Mesodermal cell (in vitro differentiated cells): ENCODE measurements around the gene CNIH3.
A peak's percentile ranks its signal among the peaks of the same experiment; 100 is the strongest.

Experiments
- H3K27ac ChIP-seq: 2 replicates; pipeline ENCODE4 v1.7.0; 2013; ENCODE audit warnings: mild to moderate bottlenecking, low read depth, low read length, moderate library complexity; ENCODE audit not compliant: severe bottlenecking
- H3K36me3 ChIP-seq: 2 replicates; pipeline ENCODE4 v1.7.1; 2013; ENCODE audit warnings: mild to moderate bottlenecking, low read length, moderate library complexity; ENCODE audit not compliant: control insufficient read depth, insufficient read depth
- H3K4me1 ChIP-seq: one replicate; pipeline ENCODE4 v1.7.1; 2013; ENCODE audit warnings: mild to moderate bottlenecking, low read length; ENCODE audit not compliant: insufficient read depth, control insufficient read depth, poor library complexity, severe bottlenecking
- H3K4me3 ChIP-seq: 2 replicates; pipeline ENCODE4 v1.7.0; 2013; ENCODE audit warnings: low read length, control low read depth, mild to moderate bottlenecking; ENCODE audit not compliant: insufficient read depth, poor library complexity, severe bottlenecking; ENCODE audit errors: extremely low read depth
- H3K9me3 ChIP-seq: 2 replicates; pipeline ENCODE4 v1.7.1; 2013; ENCODE audit warnings: mild to moderate bottlenecking, low read length, moderate library complexity; ENCODE audit not compliant: control insufficient read depth
- WGBS, 2 experiments: methylation state at CpG; one replicate each; pipeline ENCODE4 v1.1.5; 2013; ENCODE audit warnings: missing lambda C conversion rate in 2 of 2; ENCODE audit not compliant: insufficient coverage in 2 of 2; 5-methylcytosine and 5-hydroxymethylcytosine counted together

The CNIH3 gene

DNA sequence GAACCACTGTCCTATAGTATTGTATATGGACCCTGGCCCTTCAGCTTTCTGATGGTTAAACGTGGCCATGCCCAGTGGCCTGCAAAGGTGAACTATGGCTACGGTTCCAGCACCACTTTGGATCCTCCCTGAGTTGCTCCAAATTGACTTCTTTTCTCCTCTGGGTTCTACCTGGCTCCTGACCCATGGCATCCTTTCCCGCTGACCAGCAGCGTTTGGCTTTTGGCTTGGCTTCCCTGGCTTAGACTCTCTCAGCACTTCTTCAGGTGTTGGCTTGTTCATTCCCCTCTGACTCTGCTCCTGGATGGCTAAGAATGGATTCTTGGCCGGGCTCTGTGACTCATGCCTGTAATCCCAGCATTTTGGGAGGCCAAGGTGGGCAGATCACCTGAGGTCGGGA is 152.9 kb downstream of the CNIH3 start:
- H3K9me3 ChIP-seq, result no peaks in the 10 kb centered on the region
- H3K4me3 ChIP-seq, result no peak overlapping the region
- 93 to 97% methylated on average over 5 to 6 of the region's 6 CpGs for WGBS, 2 experiments
- H3K4me1 ChIP-seq, result peaks cover 8% of the 10 kb centered on the region
- no peak overlapping the region for H3K27ac ChIP-seq
- no peaks in the 10 kb centered on the region for H3K36me3 ChIP-seq

DNA sequence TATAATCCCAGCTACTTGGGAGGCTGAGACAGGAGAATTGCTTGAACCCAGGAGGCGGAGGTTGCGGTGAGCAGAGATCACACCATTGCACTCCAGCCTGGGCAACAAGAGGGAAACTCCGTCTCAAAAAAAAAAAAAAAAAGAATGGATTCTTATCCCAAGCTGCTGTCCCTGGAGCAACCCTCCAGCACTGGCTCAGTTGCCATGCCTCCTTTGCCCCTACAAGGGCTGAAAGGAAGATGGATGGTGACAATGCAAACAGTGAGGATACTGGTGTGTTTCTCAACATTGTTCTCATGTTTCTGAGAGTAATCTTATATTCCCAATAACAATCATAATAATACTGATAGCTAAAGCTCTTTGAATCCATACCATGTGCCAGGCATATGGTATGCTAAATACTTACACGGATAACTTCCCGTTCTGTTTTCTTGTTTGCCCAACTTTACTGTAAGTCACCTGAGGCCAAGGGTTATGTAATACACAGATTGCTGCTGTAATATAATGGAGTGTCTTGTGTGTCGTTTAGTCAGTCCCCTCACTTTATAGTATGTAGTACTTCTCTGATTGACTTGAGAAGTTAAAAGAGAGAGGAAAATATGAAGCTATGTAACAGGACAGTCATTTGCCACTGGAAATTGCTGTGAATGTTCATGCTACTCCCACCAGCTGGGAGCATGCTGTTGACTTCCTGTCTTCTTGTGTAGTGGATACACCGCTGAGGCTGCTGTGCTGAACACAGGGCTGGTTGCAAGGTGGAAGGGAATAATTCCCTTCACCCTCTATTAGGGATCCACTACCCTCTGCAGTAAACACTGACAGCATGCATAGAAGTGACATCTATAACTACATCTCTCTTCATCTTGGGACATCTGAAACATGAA is 153.6 kb downstream of the CNIH3 start:
- H3K27ac ChIP-seq, result peak overlapping the region; percentile 79
- WGBS, 2 experiments, result 96 to 100% methylated on average over 1 to 5 of the region's 7 CpGs
- no peaks in the 10 kb centered on the region for H3K9me3 ChIP-seq
- H3K4me1 ChIP-seq, result peaks cover 8% of the 10 kb centered on the region
- no peaks in the 10 kb centered on the region for H3K36me3 ChIP-seq
- H3K4me3 ChIP-seq, result no peak overlapping the region

DNA sequence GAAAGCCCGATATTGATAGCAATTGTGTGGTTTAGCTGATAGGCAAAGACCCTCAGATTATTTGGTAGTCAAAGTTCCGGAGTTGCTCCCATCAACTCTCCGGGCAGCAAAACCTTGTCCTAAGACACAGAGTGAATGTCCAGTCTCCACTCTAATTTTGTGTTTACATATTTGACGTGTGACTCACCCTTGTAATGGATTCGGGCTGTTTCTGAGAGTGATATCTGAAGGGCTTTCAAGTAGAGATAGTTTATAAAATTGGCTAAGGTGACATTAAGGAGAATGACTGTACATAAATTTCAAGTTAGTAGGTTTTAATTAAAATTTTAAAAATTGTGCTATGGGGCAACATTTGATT is 154.2 kb downstream of the CNIH3 start:
- WGBS, 2 experiments, result 79 to 87% methylated on average over 3 to 4 of the region's 5 CpGs
- no peaks in the 10 kb centered on the region for H3K9me3 ChIP-seq
- no peak overlapping the region for H3K4me3 ChIP-seq

DNA sequence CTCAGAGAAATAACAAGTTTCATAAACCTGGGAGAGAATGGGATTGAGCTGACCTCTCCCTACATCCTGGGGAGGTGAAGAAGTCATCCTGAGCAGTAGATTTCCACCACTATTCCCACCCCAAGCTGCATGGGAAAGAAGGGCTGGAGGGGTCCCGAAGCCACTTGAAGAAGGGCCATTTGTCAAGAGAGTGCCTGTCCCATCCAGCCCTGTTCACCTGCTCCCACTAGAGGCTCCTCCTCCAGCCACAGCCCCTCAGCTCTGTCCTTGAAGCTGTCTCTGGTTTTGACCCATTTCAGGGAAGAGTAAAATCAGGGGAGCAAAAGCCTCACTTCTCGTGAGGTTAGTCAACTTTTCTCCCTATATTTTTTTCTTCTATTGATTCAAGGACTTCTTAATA is 157.5 kb downstream of the CNIH3 start:
- H3K27ac ChIP-seq, result no peak overlapping the region
- H3K36me3 ChIP-seq, result no peaks in the 10 kb centered on the region
- 94% methylated on average over 2 of the region's 2 CpGs; no CpG with 5 or more reads in 1 of the 2 experiments for WGBS, 2 experiments
- H3K4me3 ChIP-seq, result no peak overlapping the region
- H3K4me1 ChIP-seq, result peaks cover 8% of the 10 kb centered on the region
- no peaks in the 10 kb centered on the region for H3K9me3 ChIP-seq

More for the DNA sequence above, 154.2 kb downstream of the CNIH3 start:
- Histone ChIP-seq H3K36me3 (no peaks in the 10 kb centered on the region), H3K4me1 (peaks cover 8% of the 10 kb centered on the region), H3K27ac (peak overlapping the region; percentile 79)

DNA sequence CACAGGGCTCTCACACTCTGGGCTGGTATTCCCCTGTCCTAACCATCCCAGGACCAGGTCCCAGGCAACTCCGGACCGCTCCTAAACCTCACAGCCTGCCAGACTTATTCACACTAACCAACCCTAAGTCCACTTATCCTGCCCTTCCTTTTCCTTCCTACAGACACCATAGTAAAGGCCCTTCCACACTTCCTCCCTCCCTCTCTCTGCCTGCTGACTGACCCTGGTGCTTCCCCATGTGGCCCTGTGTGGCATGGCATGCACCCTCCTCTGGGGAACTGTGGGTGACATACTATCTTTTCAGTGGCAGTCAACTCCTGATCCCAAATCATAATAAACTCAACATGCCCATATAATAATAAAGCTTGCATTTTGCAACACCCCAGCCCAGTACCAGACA is 158.3 kb downstream of the CNIH3 start:
- Histone ChIP-seq H3K27ac (no peak overlapping the region), H3K4me1 (peaks cover 8% of the 10 kb centered on the region), H3K9me3 (no peaks in the 10 kb centered on the region), H3K36me3 (no peaks in the 10 kb centered on the region), H3K4me3 (no peak overlapping the region)
- 88 to 94% methylated on average over 2 of the region's 2 CpGs for WGBS, 2 experiments

DNA sequence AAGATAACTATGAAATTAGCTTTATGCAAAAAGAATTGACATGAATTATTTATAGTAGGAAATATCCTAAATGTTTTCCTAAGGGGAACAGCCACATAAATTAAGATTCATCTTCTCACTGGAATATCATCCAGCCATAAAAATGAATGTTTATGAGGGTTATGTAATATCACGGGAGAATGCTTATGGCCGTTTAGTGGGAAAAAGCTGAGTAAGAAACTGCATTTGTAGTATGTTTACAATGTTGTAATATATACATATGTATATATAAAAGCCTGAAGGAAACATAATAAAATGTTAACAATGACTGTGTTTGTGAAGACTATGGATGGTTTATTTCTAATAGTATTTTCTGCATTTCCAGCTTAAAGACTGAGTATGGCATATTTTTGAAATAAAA is 161.1 kb downstream of the CNIH3 start:
- no peak overlapping the region for H3K4me3 ChIP-seq
- no peaks in the 10 kb centered on the region for H3K36me3 ChIP-seq
- H3K4me1 ChIP-seq, result peaks cover 4% of the 10 kb centered on the region
- H3K27ac ChIP-seq, result no peak overlapping the region
- WGBS, 2 experiments, result no CpG with 5 or more reads among the region's 2 CpGs
- no peaks in the 10 kb centered on the region for H3K9me3 ChIP-seq

DNA sequence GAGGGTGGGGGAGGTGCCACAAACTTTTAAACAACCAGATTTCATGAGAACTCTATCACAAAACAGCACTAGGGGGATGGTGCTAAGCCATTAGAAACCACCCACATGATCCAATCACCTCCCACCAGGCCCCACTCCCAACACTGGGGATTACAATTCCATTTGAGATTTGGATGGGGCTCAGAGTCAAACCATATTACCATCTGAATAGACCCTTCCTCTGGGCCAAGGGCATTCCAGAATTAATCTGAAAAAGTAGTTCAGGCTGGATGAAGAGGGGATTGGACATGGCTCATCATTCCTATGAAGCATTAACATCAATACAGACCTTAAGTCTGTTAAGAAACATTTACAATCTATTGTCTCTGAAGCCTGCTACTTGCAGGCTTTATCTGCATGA is 163.4 kb downstream of the CNIH3 start:
- Histone ChIP-seq H3K4me3 (no peak overlapping the region), H3K9me3 (no peaks in the 10 kb centered on the region), H3K36me3 (no peaks in the 10 kb centered on the region), H3K4me1 (peaks cover 4% of the 10 kb centered on the region), H3K27ac (no peak overlapping the region)

DNA sequence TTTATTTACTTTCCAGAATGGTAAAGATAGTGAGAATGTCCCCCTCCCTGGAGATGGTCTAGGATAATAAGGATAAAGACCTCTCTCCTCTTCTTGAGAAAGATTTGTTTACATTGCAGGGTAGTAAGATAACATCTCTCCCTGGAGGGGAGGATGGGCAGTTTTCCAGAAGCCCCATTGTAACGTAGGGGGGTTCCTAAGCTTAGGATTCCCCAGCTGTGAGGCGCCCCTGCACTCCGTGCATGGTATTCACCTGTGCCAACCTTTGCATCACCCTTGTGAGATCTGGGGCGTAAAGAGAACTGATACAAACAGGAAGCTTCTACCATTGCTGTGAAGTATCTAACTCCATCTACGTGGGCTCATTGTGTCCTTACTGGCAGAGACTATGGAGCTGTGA is 164.6 kb downstream of the CNIH3 start:
- Histone ChIP-seq H3K36me3 (no peaks in the 10 kb centered on the region), H3K4me3 (no peak overlapping the region), H3K27ac (no peak overlapping the region), H3K4me1 (peaks cover 4% of the 10 kb centered on the region), H3K9me3 (no peaks in the 10 kb centered on the region)
- 74 to 81% methylated on average over 5 of the region's 5 CpGs for WGBS, 2 experiments

DNA sequence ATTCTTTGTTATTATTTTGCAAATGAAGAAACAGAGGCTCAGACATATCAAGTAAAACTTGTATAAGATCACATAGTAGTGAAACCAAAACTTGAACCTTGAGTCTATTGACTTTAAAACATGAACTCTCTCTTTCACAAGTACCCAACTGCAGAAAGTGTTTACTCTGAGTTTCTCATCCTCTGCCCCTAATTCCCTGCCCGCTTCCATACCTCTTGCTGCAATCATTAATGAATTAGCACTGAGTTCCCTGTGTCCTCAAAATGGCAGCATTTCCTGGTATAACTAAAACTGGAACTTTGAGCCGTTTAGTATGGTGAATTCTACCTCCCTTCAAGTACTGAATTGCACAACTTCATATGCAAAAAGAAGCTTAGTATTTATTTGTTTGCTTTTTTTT is 165.7 kb downstream of the CNIH3 start:
- Histone ChIP-seq H3K27ac (no peak overlapping the region), H3K36me3 (no peaks in the 10 kb centered on the region), H3K9me3 (no peaks in the 10 kb centered on the region), H3K4me1 (peaks cover 4% of the 10 kb centered on the region), H3K4me3 (no peak overlapping the region)
- WGBS, 2 experiments, result 91 to 100% methylated on average over 1 of the region's 2 CpGs

DNA sequence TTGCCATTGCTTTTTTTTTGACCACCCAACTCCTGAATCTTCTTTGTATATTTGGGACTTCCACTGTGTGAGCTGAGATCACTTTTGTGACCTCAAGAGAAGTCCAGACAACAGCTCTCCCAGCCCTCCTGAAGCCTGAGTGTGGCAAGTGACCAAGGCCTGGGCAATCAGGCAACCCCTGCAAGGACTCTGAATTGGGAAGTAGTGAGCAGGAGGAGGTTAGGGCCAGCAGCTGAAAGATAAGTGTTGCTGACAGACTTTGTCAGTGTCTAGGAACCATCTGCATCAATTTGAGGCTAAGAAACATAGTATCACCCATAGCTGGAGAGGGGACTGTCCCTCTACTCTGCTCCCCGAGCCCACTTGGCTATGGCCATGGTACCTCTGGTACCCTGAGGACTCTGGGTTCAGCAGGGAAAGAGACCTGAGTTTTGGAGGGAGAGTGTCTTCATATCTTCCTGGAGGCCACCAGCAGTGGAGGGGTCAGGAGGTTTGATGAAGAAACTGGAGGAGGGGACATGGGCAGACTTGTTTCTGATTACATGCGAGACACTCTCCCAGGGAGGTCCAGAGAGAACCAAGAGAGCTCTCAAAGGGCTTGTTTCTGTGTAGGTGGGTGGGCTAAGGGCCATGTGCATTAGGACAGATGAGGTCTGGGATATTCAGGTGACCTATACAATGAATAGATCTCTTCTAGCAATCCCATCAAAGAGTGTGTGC is 166.3 kb downstream of the CNIH3 start:
- H3K4me1 ChIP-seq, result peaks cover 4% of the 10 kb centered on the region
- no peak overlapping the region for H3K27ac ChIP-seq
- H3K4me3 ChIP-seq, result no peak overlapping the region
- no peaks in the 10 kb centered on the region for H3K9me3 ChIP-seq
- 100% methylated on average over 2 of the region's 2 CpGs; no CpG with 5 or more reads in 1 of the 2 experiments for WGBS, 2 experiments
- no peaks in the 10 kb centered on the region for H3K36me3 ChIP-seq
